T-helper 9 cell (primary cell): ENCODE measurements around the gene TANGO2.
"Not testable (repeated sequence)": the region's sequence is repeated elsewhere in the genome, so short reads cannot be mapped to it uniquely, and the experiment has no call there.

Experiments
- DNase-seq: peaks from one replicate; pipeline ENCODE4 v3.0.0-alpha.2; 2020

The TANGO2 gene

DNA sequence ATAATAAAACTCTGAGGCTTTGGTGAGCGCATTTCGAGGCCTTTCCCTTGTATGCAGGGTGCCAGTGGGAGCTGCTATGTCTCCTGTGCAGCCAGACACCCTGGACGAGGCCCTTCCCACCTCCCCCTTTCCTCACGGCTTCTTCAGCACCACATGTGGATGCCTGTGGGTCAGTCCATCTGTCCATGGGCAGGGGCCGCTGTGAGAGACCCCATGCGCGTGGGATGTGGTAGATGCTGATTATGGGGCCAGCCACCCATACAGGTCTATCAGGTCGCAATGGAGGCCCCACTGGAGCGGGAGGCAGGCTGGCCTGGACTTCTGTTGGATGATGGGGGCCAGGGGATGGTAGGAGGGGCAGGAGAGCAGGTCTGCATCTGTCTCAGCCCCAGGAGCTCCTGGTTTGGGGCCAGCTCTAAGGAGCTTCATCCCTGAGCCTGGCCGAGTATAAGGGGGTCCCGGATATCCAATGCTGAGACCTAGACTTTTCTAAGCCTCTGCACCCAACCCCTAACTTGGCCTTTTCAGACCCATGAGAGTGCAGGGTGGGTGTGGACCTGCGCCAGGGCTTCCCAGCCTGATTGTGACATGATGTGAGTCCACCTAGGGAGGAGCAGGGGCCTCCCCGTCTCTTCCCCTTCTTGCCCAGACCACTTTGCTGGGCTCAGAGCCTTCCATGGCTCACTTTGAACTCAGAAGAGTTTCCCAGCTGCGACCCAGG lies 45.1 kb downstream of the TANGO2 start:
- no peak for DNase-seq

DNA sequence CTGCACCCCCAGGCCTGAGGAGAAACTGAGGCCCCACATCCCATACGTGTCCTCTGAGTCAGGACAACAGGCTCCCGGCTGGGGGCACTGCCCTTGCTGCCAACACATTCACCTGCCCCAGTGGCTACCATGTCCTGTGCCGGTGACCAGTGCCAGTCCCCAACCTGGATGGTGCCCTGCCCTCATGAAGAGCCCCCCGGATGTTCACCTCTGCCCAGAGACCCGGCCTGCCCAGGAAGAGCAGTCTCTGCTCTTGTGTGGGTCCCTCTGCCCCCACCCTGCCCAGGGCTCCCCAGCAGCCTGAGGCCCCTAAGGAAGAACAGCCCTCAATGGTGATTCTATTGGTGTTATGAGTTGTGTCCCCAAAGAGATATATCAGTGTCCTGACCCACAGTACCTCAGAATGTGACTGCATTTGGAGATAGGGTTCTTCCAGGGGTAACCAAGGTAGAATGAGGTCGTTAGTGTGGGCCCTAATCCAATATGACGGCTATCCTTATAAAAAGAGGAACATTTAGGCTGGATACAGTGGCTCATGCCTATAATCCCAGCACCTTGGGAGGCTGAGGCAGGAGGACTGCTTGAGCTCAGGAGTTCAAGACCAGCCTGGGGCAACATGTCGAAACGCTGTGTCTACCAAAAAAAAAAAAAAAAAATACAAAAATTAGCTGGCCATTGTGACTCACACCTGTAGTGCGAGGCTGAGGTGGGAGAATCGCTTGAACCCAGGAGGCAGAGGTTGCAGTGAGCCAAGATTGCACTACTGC lies 45.9 kb downstream of the TANGO2 start:
- no peak for DNase-seq

DNA sequence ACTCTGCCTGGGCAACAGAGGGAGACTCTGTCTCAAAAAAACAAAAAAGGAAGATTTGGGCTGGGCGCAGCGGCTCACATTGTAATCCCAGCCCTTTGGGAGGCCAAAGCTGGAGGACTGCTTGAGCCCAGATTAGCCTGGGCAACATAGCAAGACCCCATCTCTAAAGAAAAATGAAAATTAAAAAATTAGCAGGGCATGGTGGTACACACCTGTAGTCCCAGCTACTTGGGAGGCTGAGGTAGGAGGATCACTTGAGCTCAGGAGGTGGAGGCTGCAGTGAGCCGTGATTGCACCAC lies 46.4 kb downstream of the TANGO2 start:
- DNase-seq: not testable (repeated sequence)

DNA sequence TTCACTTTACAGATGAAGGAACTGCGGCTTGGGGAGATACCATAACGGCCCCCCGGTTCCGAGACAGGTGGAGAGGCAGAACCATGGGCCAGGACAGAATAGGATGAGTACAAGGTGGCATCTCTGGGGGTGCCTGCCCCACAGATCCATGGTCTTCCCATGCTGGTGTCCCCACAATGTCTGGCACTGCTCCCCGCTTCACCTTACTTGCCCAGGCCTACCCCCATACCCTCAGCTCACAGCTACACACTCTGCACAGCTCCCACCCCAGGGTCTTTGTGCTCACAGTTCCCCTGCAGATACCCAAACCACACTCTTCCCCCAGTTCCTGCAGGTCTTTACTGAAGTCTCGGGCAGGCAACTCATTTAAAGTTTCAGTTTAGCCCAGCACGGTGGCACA lies 47.7 kb downstream of the TANGO2 start:
- no peak for DNase-seq

DNA sequence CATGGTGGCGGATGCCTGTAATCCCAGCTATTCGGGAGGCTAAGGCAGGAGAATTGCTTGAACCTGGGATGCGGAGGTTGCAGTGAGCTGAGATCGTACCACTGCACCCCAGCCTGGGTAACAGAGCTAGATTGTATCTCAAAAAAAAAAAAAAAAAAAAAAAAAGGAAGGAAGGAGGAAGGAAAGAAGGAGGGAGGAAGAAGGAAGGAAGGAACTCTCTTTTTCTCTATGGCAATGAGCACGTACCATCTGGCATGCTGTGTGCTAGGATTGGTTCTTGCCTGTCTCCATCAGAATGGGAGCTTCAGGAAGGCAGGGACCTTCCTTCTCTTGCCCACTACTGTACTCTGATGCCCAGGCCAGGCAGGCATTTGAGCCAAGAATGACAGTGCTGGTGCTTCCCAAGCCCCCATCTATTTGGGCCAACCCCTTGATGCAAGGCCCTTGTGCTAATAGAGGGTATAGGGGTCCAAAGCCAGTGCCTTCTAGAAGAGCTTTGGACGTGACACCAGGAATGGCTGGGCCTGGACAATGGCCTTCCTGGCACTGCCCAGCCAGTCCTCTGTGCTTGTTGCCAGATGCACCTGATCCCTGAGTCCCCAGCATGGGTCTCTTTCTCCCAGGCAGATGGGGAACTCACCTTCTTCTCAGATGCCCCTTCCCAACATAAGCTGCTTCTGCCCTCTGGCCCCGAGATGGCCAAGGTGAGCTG lies 48.6 kb downstream of the TANGO2 start:
- DNase-seq: no peak

- DNase-seq: no peak
These were observed 50.6 kb downstream of the TANGO2 start for GRCh38 chr22:20071524-20071972.

DNA sequence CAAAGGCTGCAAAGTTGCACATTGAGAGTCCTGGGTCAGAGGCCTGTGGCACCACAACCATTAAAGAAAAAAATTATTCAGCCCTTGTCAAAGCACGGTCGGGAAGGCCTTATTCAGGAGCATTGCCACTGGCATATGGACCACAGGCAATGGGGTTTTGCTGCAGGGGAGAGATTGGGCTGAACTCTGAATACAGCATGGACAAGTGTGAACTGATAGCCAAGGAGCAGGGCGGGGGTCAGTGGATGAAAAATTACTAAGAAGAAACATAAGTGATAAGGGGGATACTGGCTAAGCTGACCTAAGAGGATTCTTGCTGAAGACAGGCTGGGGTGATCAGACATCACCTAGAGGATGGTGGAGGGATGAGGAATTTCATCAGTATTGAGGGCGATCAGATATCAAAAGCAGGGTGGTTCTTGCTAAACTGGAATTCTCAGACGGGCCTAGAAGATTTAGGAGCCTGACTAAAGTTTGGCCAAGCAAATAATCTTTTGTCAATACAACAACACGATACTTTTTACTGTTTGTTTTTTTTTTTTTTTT lies 55.8 kb downstream of the TANGO2 start:
- no peak for DNase-seq

- peak; percentile 61 for DNase-seq
These were observed 59.0 kb downstream of the TANGO2 start, which contains the start of gene DGCR8 for GRCh38 chr22:20079745-20080444. DGCR8 (plus strand) TSS chr22:20080241; CDS start chr22:20085964, 5,723 bp downstream.

GRCh38 chr22:20080445-20080775 lies 59.5 kb downstream of the TANGO2 start:
- peak; percentile 67 for DNase-seq

- no peak for DNase-seq
These were observed 60.1 kb downstream of the TANGO2 start for GRCh38 chr22:20080776-20081654.

DNA sequence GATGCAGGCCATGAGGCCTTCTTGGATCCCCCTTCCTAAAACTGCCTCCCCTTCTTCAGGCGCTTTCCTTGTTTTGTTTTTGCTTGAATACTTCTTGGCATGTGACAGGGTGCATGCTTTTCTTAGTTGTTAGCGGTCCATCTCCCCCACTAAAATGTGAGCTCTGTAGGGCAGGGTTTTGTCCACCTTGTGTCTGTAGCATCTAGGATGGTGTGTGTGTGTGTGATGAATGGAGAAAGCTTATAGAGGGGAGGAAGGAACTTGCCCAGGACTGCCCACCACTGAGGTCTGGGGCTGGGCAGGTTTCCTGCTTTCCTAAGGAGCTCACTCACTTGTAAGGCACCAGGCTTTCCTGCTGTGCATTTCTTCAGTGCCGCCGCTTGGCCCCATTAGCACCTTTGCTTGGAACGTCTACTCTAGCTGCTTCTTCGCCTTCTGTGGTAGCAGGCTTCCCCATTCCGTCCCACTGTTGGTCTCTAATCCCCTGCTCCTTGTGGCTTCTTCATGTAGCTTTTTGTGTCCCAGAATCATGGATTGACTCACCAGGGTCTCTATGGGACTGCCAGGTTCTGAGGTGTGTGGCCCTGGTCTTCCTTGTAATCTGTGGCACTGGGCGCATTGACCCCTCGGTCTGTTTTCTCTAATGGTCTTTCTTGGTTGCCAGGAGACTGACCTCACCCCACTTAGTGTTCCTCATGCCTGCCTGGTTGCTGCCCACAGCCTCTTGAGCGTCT lies 62.4 kb downstream of the TANGO2 start:
- no peak for DNase-seq

GRCh38 chr22:20083891-20084546 lies 63.1 kb downstream of the TANGO2 start:
- no peak for DNase-seq

DNA sequence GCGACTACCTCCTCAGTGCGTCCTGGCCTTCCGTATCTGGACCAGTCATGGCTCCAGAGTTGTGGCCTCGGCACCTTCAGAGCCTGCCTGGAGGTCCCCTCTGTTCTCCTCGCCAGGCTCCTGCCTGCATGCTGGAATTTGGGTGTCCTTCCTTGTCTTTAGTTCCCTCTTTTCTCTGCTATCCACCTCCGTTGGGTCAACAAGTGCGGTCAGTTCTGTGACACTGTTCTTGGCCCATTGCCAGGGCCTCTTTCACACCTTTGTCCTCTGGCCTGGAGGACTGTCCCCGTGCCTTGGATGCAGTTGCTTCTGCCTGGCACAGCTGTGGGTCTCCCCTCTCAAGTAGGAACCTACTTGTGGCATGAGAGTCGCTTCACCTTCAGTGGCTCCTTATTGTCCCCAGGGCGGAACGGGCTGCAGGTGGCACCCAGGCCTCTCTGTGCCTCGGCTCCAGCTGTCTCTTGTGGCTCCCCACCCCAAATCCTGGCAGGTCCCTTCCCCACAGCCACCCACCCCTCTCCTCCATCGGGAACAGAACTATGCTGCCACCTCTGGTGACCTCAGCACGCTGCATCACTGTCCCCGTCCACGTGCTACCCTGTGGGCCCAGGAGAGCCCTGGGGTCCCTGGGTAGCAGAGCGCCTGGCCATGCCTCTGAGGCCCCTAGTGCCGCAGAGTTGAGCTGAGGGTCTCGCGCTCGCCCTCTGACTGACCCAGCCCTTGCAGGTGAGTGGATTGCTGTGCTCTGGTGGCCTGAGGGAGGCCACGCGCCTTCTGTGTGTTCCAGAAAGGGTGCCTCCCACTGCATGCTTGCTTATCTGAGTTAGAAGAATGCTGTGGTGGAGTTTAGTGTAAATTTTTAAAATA lies 63.9 kb downstream of the TANGO2 start:
- DNase-seq: no peak

DNA sequence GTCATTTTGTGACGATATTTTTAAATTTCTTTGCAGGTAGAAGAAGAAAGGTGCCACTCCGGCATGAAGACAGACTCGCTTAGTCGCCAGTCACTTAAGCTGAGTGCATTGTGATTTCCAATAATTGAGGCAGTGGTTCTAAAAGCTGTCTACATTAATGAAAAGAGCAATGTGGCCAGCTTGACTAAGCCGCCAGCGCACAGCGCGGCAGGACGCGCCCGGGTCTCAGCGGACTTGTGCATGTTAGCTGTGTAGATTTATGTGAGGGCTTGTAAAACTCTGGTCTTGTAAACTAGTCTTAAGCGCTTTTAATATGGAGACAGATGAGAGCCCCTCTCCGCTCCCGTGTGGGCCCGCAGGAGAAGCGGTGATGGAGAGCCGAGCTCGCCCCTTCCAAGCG lies 64.7 kb downstream of the TANGO2 start:
- no peak for DNase-seq

DNA sequence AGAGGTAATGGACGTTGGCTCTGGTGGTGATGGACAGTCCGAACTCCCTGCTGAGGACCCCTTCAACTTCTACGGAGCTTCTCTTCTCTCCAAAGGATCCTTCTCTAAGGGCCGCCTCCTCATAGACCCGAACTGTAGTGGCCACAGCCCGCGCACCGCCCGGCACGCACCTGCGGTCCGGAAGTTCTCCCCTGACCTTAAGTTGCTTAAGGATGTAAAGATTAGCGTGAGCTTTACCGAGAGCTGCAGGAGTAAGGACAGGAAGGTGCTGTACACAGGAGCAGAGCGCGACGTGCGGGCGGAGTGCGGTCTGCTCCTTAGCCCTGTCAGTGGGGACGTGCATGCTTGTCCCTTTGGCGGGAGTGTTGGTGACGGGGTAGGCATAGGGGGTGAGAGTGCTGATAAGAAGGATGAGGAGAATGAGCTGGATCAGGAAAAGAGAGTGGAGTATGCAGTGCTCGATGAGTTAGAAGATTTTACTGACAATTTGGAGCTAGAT lies 65.2 kb downstream of the TANGO2 start:
- DNase-seq: no peak

DNA sequence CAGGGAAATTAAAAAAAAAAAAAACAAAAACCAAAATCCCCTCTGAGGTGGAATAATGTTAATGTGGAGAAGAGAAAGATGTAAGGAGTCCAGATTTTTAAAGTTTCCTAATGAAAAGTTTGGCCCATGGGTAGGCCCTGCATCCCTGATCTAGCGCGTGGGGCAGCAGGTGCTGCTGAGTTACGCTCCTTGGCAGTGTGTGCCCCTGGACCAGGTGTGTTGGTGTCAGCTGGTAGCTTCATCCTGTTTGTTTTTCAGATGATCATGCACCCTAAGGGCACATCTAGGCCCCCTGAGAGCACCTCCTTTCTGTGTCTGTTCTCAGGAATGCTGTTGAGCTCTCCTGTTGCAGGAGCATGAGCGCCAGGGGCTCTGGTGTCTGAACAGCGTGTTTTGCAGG lies 65.9 kb downstream of the TANGO2 start:
- DNase-seq: no peak

DNA sequence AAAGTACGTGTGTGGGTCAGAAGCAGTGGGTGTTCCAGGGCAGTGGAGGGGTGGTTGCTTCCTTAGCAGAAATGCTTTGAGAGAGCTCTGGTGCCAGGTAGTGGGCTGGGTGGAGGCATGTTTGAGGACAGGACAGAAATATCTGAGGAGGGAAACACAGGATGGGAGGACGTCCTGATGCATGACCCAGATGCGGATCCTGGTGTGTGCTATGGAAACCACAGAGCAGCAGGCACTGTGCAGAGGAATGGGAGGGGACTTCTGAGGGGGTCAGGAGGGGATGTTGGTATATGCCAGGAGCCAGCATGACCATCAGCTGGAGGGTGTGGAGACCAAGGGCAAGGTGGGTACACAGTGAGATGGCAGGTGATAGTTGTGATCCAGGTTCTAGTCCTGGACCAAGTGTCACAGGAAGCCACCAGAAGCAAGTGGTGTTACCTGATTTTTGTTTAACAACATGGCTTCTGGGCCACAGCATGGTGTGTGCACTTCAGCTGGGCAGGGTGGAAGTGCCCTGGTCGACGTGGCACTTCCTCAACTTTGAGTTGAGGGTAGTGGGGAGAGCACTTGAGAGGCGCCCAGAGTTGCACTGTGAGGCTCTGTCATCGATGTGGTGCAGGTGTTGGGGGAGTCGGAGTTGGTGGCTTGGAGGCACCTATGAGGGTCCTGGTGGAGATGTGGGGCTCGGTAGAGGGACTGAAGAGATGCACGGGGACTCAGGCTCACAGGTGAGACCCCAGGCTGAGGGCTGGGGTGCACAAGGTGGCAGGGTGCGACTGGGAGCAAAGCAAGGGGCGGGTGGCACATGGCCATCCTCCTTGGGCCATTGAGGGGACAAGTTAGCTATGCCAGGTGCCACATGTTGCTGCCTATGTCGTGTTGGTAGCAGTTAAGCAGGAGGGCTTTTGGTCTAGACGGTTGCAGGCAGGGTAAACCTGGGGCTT lies 66.7 kb downstream of the TANGO2 start:
- no peak for DNase-seq

- DNase-seq: no peak
These were observed 67.3 kb downstream of the TANGO2 start for GRCh38 chr22:20088263-20088648.
